T-helper 17 cell (primary cell): ENCODE results near the gene RNU1-2. TPM values are rescaled to one million over a fixed set of nuclear protein-coding genes. Genes with fewer than 3 reads are reported as not detected.
"Not testable (repeated sequence)": the region's sequence is repeated elsewhere in the genome, so short reads cannot be mapped to it uniquely, and the experiment has no call there.

Experiments used
- ATAC-seq: fragments of 150-1000 bp; cut with Tn5 transposase; 2 replicates; pipeline ENCODE4 v1.10.0; 2021; ENCODE audit warnings: mild to moderate bottlenecking, moderate library complexity
- DNase-seq, 3 donors: peaks; one replicate each; pipeline versions ENCODE4 v3.0.0 to v3.0.0-alpha.2; 2020 to 2021
- H3K9me3 ChIP-seq: one replicate; pipeline ENCODE4 v1.7.0; 2013; ENCODE audit warnings: low read length, mild to moderate bottlenecking; ENCODE audit not compliant: control insufficient read depth, poor library complexity, severe bottlenecking
- H3K27ac Mint-ChIP-seq: one replicate; pipeline ENCODE4 v1.8.0; 2022; ENCODE audit warnings: mild to moderate bottlenecking, moderate library complexity, mixed read lengths
- H3K27me3 Mint-ChIP-seq: one replicate; pipeline ENCODE4 v1.8.0; 2022; ENCODE audit warnings: mixed read lengths
- H3K36me3 Mint-ChIP-seq: one replicate; pipeline ENCODE4 v1.8.0; 2022; ENCODE audit warnings: low read depth, mixed read lengths
- H3K4me1 Mint-ChIP-seq: one replicate; pipeline ENCODE4 v1.8.0; 2022; ENCODE audit warnings: mild to moderate bottlenecking, mixed read lengths
- H3K4me3 Mint-ChIP-seq: one replicate; pipeline ENCODE4 v1.8.0; 2022; ENCODE audit warnings: mild to moderate bottlenecking, moderate library complexity, mixed read lengths
- total RNA-seq, 4 donors: library from RNA in 2 of 4; stranded (reverse) in 2 of 4; gene quantifications; one replicate each; pipeline ENCODE4 v1.2.3 and lab custom pipeline; 2022 to 2026

RNU1-2 gene
- total RNA-seq, 2 donors from 2014 or later, result 3,182 to 3,922 TPM

- Mint-ChIP-seq H3K4me1 (peaks cover 30% of the 10 kb centered on the region), H3K27me3 (peaks cover 12% of the 10 kb centered on the region), H3K27ac (peak overlapping the region; percentile 98), H3K4me3 (peak overlapping the region; percentile 69)
- ATAC-seq, H3K9me3 ChIP-seq, H3K36me3 Mint-ChIP-seq, DNase-seq: not testable (repeated sequence)
Observed at GRCh38 chr1:16895233-16895597, 565 bp upstream of the RNU1-2 start.

GRCh38 chr1:16896316-16897055 is 706 bp downstream of the RNU1-2 start:
- H3K9me3 ChIP-seq, H3K27me3 Mint-ChIP-seq, H3K36me3 Mint-ChIP-seq: not testable (repeated sequence)
- H3K27ac Mint-ChIP-seq, result peak overlapping the region; percentile 98
- peak; percentile 4 for ATAC-seq
- peak in 2 of 3 donors; percentile 42 to 51 for DNase-seq
- H3K4me3 Mint-ChIP-seq, result peak overlapping the region; percentile 69
- H3K4me1 Mint-ChIP-seq, result peaks cover 38% of the 10 kb centered on the region

- not testable (repeated sequence) for DNase-seq, H3K36me3 Mint-ChIP-seq, ATAC-seq, H3K9me3 ChIP-seq, H3K27me3 Mint-ChIP-seq
- Mint-ChIP-seq H3K4me1 (peaks cover 35% of the 10 kb centered on the region), H3K4me3 (peak overlapping the region; percentile 41), H3K27ac (peak overlapping the region; percentile 98)
Observed at GRCh38 chr1:16897653-16898052, 1.9 kb downstream of the RNU1-2 start.

- not testable (repeated sequence) for H3K9me3 ChIP-seq, ATAC-seq, DNase-seq, H3K36me3 Mint-ChIP-seq, H3K27me3 Mint-ChIP-seq
- peak overlapping the region; percentile 98 for H3K27ac Mint-ChIP-seq
- peak overlapping the region; percentile 41 for H3K4me3 Mint-ChIP-seq
- H3K4me1 Mint-ChIP-seq, result peaks cover 40% of the 10 kb centered on the region
Observed at GRCh38 chr1:16898298-16898697, 2.5 kb downstream of the RNU1-2 start.

GRCh38 chr1:16899020-16899419 is 3.2 kb downstream of the RNU1-2 start:
- H3K36me3 Mint-ChIP-seq, H3K4me3 Mint-ChIP-seq, H3K27me3 Mint-ChIP-seq, H3K27ac Mint-ChIP-seq, ATAC-seq, DNase-seq, H3K9me3 ChIP-seq: not testable (repeated sequence)
- peaks cover 46% of the 10 kb centered on the region for H3K4me1 Mint-ChIP-seq

GRCh38 chr1:16900751-16901150 is 5.0 kb downstream of the RNU1-2 start:
- H3K4me1 Mint-ChIP-seq, result peaks cover 38% of the 10 kb centered on the region
- no peak for DNase-seq
- peak overlapping the region; percentile 79 for H3K27ac Mint-ChIP-seq
- no peaks in the 10 kb centered on the region for H3K36me3 Mint-ChIP-seq
- H3K9me3 ChIP-seq, result no peaks in the 10 kb centered on the region
- H3K27me3 Mint-ChIP-seq, result no peaks in the 10 kb centered on the region
- H3K4me3 Mint-ChIP-seq, result no peak overlapping the region
- no peak for ATAC-seq

- H3K4me3 Mint-ChIP-seq, H3K36me3 Mint-ChIP-seq, ATAC-seq, H3K27me3 Mint-ChIP-seq, DNase-seq, H3K9me3 ChIP-seq: not testable (repeated sequence)
- peak overlapping the region; percentile 79 for H3K27ac Mint-ChIP-seq
- H3K4me1 Mint-ChIP-seq, result peaks cover 34% of the 10 kb centered on the region
Observed at GRCh38 chr1:16901371-16901770, 5.6 kb downstream of the RNU1-2 start.

- peaks cover 21% of the 10 kb centered on the region for H3K4me1 Mint-ChIP-seq
- no peak for DNase-seq
- H3K36me3 Mint-ChIP-seq, result no peaks in the 10 kb centered on the region
- H3K9me3 ChIP-seq, result no peaks in the 10 kb centered on the region
- ATAC-seq, result no peak
- H3K4me3 Mint-ChIP-seq, result peak overlapping the region; percentile 72
- no peak overlapping the region for H3K27ac Mint-ChIP-seq
- H3K27me3 Mint-ChIP-seq, result no peaks in the 10 kb centered on the region
Observed at GRCh38 chr1:16903054-16903453, 7.3 kb downstream of the RNU1-2 start.

GRCh38 chr1:16903458-16903796 is 7.6 kb downstream of the RNU1-2 start:
- H3K9me3 ChIP-seq, result no peaks in the 10 kb centered on the region
- H3K36me3 Mint-ChIP-seq, result no peaks in the 10 kb centered on the region
- H3K27ac Mint-ChIP-seq, result no peak overlapping the region
- no peaks in the 10 kb centered on the region for H3K27me3 Mint-ChIP-seq
- H3K4me3 Mint-ChIP-seq, result peak overlapping the region; percentile 72
- no peak for ATAC-seq
- DNase-seq, result no peak
- peaks cover 21% of the 10 kb centered on the region for H3K4me1 Mint-ChIP-seq

GRCh38 chr1:16904560-16905109 is 8.9 kb downstream of the RNU1-2 start:
- DNase-seq, result peak; percentile 90 to 99 (median 95)
- Mint-ChIP-seq H3K36me3 (no peaks in the 10 kb centered on the region), H3K4me3 (no peak overlapping the region), H3K27ac (no peak overlapping the region), H3K4me1 (peaks cover 21% of the 10 kb centered on the region), H3K27me3 (no peaks in the 10 kb centered on the region)
- H3K9me3 ChIP-seq, result no peaks in the 10 kb centered on the region
- ATAC-seq, result peak; percentile 94

GRCh38 chr1:16905110-16905867 is 9.5 kb downstream of the RNU1-2 start:
- Mint-ChIP-seq H3K4me1 (peaks cover 24% of the 10 kb centered on the region), H3K4me3 (no peak overlapping the region), H3K27me3 (no peaks in the 10 kb centered on the region), H3K36me3 (no peaks in the 10 kb centered on the region), H3K27ac (no peak overlapping the region)
- DNase-seq (no peak), ATAC-seq (peak; percentile 80)
- no peaks in the 10 kb centered on the region for H3K9me3 ChIP-seq

- Mint-ChIP-seq H3K36me3 (no peaks in the 10 kb centered on the region), H3K27ac (no peak overlapping the region), H3K4me1 (peaks cover 19% of the 10 kb centered on the region), H3K4me3 (no peak overlapping the region), H3K27me3 (no peaks in the 10 kb centered on the region)
- no peaks in the 10 kb centered on the region for H3K9me3 ChIP-seq
- DNase-seq (no peak), ATAC-seq (no peak)
Observed at GRCh38 chr1:16905868-16906702, 10.3 kb downstream of the RNU1-2 start.

GRCh38 chr1:16906873-16907272 is 11.1 kb downstream of the RNU1-2 start:
- Mint-ChIP-seq H3K27me3 (no peaks in the 10 kb centered on the region), H3K4me1 (peaks cover 16% of the 10 kb centered on the region), H3K4me3 (peak overlapping the region; percentile 19), H3K27ac (no peak overlapping the region), H3K36me3 (no peaks in the 10 kb centered on the region)
- H3K9me3 ChIP-seq, result no peaks in the 10 kb centered on the region
- DNase-seq (no peak), ATAC-seq (no peak)
